Liver (tissue), 9 donors: ENCODE results near the gene SPATC1L. TPM values are rescaled to one million over a fixed set of nuclear protein-coding genes. Genes with fewer than 3 reads are reported as not detected.

Source experiments
- DNase-seq: peaks from one replicate; pipeline ENCODE4 v3.0.0-alpha.2; 2017; ENCODE audit warnings: low spot score
- H3K27ac ChIP-seq, 2 donors: one replicate each; pipeline ENCODE4 v1.7.0; 2013; ENCODE audit warnings: inconsistent platforms in 2 of 2, low read length in 2 of 2, control low read depth in 1 of 2, low read depth in 1 of 2, mild to moderate bottlenecking in 1 of 2
- H3K27me3 ChIP-seq, 4 donors: one replicate each; pipeline versions ENCODE4 v1.6.1 to v1.7.0; 2013; ENCODE audit warnings: low read length in 3 of 4, inconsistent platforms in 1 of 4, mild to moderate bottlenecking in 1 of 4, moderate library complexity in 1 of 4; ENCODE audit not compliant: control insufficient read depth in 4 of 4, insufficient read depth in 4 of 4
- H3K36me3 ChIP-seq, 4 donors: one replicate each; pipeline versions ENCODE4 v1.6.1 to v1.7.0; 2013; ENCODE audit warnings: low read length in 3 of 4, mild to moderate bottlenecking in 3 of 4, low read depth in 1 of 4, moderate library complexity in 1 of 4; ENCODE audit not compliant: control insufficient read depth in 4 of 4, insufficient read depth in 3 of 4
- H3K4me1 ChIP-seq, 4 donors: one replicate each; pipeline versions ENCODE4 v1.6.1 to v1.7.0; 2013; ENCODE audit warnings: low read length in 3 of 4, mild to moderate bottlenecking in 3 of 4, moderate library complexity in 1 of 4; ENCODE audit not compliant: control insufficient read depth in 4 of 4, insufficient read depth in 4 of 4
- H3K4me3 ChIP-seq, 3 donors: one replicate each; pipeline versions ENCODE4 v1.6.1 to v1.7.0; 2013; ENCODE audit warnings: low read length in 3 of 3, control low read depth in 1 of 3, low read depth in 1 of 3, mild to moderate bottlenecking in 1 of 3
- H3K9ac ChIP-seq, 2 donors: one replicate each; pipeline ENCODE4 v1.7.0; 2013; ENCODE audit warnings: low read length in 2 of 2, mild to moderate bottlenecking in 2 of 2, moderate library complexity in 2 of 2, control low read depth in 1 of 2, low read depth in 1 of 2
- H3K9me3 ChIP-seq, 4 donors: one replicate each; pipeline versions ENCODE4 v1.6.1 to v1.7.0; 2013; ENCODE audit warnings: low read length in 3 of 4; ENCODE audit not compliant: control insufficient read depth in 4 of 4
- FOXA1 ChIP-seq: IDR thresholded peaks from 2 replicates; pipeline ENCODE4 v1.6.1; 2016; ENCODE audit warnings: antibody characterized with exemption
- GABPA ChIP-seq, 2 donors: IDR thresholded peaks in 1 of 2; conservative IDR thresholded peaks in 1 of 2; 2 replicates each; pipeline ENCODE4 v1.6.1; 2016; ENCODE audit warnings: antibody characterized with exemption in 2 of 2, mild to moderate bottlenecking in 1 of 2, moderate library complexity in 1 of 2
- HNF4A ChIP-seq, 2 donors: conservative IDR thresholded peaks; 2 replicates each; pipeline ENCODE4 v1.6.1; 2016; ENCODE audit warnings: antibody characterized with exemption in 2 of 2, mild to moderate bottlenecking in 2 of 2
- HNF4G ChIP-seq: IDR thresholded peaks from 2 replicates; pipeline ENCODE4 v1.6.1; 2016; ENCODE audit warnings: antibody characterized with exemption
- NR2F2 ChIP-seq: IDR thresholded peaks from 2 replicates; pipeline ENCODE4 v1.6.1; 2016; ENCODE audit warnings: antibody characterized with exemption
- RXRA ChIP-seq, 2 donors: IDR thresholded peaks; 2 replicates each; pipeline ENCODE4 v1.6.1; 2017 to 2018; ENCODE audit warnings: antibody characterized with exemption in 2 of 2, mild to moderate bottlenecking in 1 of 2
- SP1 ChIP-seq: IDR thresholded peaks from 2 replicates; pipeline ENCODE4 v1.6.1; 2018; ENCODE audit warnings: antibody characterized with exemption, mild to moderate bottlenecking
- TAF1 ChIP-seq: conservative IDR thresholded peaks from 2 replicates; pipeline ENCODE4 v1.6.1; 2016; ENCODE audit warnings: antibody characterized with exemption, mild to moderate bottlenecking
- YY1 ChIP-seq: IDR thresholded peaks from 2 replicates; pipeline ENCODE4 v1.6.1; 2016; ENCODE audit warnings: antibody characterized with exemption, mild to moderate bottlenecking
- WGBS: extraction: QIAGEN DNeasy Blood & Tissue Kit; methylation state at CpG from one replicate; pipeline ENCODE4 v1.1.7; 2013; 5-methylcytosine and 5-hydroxymethylcytosine counted together
- polyA plus RNA-seq, 2 donors: library from polyadenylated mRNA; stranded (reverse) in 1 of 2; unstranded in 1 of 2; fragments of 200-250 nt in 1 of 2; fragments of >200 nt in 1 of 2; fragmentation: Nextera tagmentation in 1 of 2; extraction: Ambion mirVana in 1 of 2; gene quantifications; one replicate each; pipeline versions ENCODE4 v1.2.1 to v1.2.3, GENCODE V29; 2013 to 2015
- total RNA-seq, 2 donors: library from RNA; depleted of rRNA; stranded (reverse); fragments of >200 nt; gene quantifications; one replicate each; pipeline ENCODE4 v1.2.3, GENCODE V29; 2014
- TF ChIP-seq, protein P1 (sequence below): IDR thresholded peaks from 2 replicates; pipeline ENCODE4 v1.6.1; 2016; ENCODE audit warnings: antibody characterized with exemption
- TF ChIP-seq, protein P2 (sequence below): fragments of 150-350 bp; IDR thresholded peaks from 2 replicates; pipeline ENCODE4 v1.5.1; 2017; ENCODE audit warnings: improper control_type of control experiment, low read depth, low read length; ENCODE audit not compliant: missing input control
- TF ChIP-seq, protein P3 (sequence below): IDR thresholded peaks from 2 replicates; pipeline ENCODE4 v1.6.1; 2016; ENCODE audit warnings: antibody characterized with exemption
- TF ChIP-seq, protein P4 (sequence below): IDR thresholded peaks from 2 replicates; pipeline ENCODE4 v1.6.1; 2016; ENCODE audit warnings: antibody characterized with exemption
- TF ChIP-seq, protein P5 (sequence below): IDR thresholded peaks from 2 replicates; pipeline ENCODE4 v1.6.1; 2016; ENCODE audit warnings: antibody characterized with exemption, mild to moderate bottlenecking
- donor health status: healthy.
- donor health status: healthy.
- donor health status: healthy.
- donor health status: healthy.
- donor health status: healthy.

SPATC1L gene
- total and polyA plus RNA-seq, 4 donors, result 0.33 to 3.5 (median 0.79) TPM

DNA sequence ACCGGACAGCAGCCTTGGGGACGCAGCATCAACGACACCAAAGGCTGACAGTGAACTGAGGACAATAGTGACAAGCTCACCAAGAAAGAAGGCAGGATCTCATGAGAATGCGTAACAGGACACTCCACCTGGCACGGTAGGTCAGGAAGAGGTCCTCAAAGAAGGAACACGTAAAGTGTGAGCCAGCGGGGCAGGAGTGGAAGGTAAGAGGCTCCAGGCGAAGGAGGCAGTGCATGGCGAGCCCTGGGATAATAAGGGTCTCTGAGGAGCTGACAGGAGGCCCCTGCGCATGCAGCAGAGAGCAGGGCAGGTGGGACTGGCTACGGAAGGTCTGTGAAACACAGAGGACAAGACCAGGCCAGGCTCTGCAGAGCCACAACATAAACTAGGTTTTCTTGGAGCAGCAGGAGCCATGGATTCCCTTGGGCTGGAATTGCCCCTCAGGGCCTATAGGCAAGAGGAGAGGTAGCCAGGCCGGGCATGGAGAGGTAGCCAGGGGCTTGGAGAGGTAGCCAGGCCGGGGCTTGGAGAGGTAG lies 36.1 kb upstream of the SPATC1L start:
- no peak overlapping the region for H3K27ac ChIP-seq
- H3K36me3 ChIP-seq, result peaks cover 3 to 44% (median 27%) of the 10 kb centered on the region in 4 donors
- WGBS, result 95% methylated on average over 13 of the region's 13 CpGs
- TF ChIP-seq, protein P1, sequence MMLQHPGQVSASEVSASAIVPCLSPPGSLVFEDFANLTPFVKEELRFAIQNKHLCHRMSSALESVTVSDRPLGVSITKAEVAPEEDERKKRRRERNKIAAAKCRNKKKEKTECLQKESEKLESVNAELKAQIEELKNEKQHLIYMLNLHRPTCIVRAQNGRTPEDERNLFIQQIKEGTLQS, result no peak
- TF ChIP-seq YY1, result no peak
- TF ChIP-seq, protein P2, sequence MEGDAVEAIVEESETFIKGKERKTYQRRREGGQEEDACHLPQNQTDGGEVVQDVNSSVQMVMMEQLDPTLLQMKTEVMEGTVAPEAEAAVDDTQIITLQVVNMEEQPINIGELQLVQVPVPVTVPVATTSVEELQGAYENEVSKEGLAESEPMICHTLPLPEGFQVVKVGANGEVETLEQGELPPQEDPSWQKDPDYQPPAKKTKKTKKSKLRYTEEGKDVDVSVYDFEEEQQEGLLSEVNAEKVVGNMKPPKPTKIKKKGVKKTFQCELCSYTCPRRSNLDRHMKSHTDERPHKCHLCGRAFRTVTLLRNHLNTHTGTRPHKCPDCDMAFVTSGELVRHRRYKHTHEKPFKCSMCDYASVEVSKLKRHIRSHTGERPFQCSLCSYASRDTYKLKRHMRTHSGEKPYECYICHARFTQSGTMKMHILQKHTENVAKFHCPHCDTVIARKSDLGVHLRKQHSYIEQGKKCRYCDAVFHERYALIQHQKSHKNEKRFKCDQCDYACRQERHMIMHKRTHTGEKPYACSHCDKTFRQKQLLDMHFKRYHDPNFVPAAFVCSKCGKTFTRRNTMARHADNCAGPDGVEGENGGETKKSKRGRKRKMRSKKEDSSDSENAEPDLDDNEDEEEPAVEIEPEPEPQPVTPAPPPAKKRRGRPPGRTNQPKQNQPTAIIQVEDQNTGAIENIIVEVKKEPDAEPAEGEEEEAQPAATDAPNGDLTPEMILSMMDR, result no peak
- no peak overlapping the region for H3K9ac ChIP-seq
- H3K27me3 ChIP-seq, result no peaks in the 10 kb centered on the region
- no peak overlapping the region for H3K4me3 ChIP-seq
- no peaks in the 10 kb centered on the region for H3K9me3 ChIP-seq
- H3K4me1 ChIP-seq, result peaks cover 0 to 10% (median 4%) of the 10 kb centered on the region in 4 donors
- no peak for DNase-seq

DNA sequence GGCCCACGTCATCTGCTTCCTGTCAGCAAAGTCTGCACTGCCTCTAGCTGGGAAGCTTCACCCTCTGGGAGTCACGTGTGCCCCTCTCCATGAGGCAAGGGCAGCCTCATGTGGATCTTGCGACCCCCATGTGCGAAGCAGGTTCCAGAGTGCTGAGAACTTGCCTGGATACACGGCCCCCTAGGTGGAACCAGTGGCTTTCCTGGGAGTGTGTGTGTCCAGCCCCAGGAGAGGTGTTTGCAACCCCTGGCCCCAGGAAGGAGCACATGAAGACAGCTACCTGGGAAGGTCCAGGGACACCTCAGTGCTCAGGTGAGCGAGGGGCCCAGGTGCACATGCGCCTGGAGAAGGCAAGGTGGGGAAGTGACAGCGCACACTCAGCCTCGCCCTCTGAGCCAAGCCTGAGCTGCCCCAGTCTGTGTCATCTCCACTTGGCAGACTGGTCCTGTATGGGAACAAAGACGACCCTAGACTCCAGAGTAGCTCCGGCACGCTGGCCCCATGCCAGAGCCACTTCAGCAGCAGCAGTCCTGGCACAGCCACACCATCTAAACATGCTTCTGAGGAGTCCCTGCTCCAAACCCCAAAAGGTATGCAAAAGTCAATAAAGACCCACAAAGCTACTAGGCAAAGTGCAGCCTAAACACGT lies 35.5 kb upstream of the SPATC1L start:
- Histone ChIP-seq H3K36me3 (peaks cover 6 to 48% (median 28%) of the 10 kb centered on the region in 4 donors), H3K9me3 (no peaks in the 10 kb centered on the region), H3K27ac (no peak overlapping the region), H3K4me3 (no peak overlapping the region), H3K9ac (no peak overlapping the region), H3K27me3 (no peaks in the 10 kb centered on the region), H3K4me1 (peaks cover 0 to 7% (median 3%) of the 10 kb centered on the region in 4 donors)
- 68% methylated on average over 13 of the region's 13 CpGs for WGBS
- no peak for DNase-seq
- TF ChIP-seq, protein P3, sequence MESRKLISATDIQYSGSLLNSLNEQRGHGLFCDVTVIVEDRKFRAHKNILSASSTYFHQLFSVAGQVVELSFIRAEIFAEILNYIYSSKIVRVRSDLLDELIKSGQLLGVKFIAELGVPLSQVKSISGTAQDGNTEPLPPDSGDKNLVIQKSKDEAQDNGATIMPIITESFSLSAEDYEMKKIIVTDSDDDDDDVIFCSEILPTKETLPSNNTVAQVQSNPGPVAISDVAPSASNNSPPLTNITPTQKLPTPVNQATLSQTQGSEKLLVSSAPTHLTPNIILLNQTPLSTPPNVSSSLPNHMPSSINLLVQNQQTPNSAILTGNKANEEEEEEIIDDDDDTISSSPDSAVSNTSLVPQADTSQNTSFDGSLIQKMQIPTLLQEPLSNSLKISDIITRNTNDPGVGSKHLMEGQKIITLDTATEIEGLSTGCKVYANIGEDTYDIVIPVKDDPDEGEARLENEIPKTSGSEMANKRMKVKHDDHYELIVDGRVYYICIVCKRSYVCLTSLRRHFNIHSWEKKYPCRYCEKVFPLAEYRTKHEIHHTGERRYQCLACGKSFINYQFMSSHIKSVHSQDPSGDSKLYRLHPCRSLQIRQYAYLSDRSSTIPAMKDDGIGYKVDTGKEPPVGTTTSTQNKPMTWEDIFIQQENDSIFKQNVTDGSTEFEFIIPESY, result no peak

DNA sequence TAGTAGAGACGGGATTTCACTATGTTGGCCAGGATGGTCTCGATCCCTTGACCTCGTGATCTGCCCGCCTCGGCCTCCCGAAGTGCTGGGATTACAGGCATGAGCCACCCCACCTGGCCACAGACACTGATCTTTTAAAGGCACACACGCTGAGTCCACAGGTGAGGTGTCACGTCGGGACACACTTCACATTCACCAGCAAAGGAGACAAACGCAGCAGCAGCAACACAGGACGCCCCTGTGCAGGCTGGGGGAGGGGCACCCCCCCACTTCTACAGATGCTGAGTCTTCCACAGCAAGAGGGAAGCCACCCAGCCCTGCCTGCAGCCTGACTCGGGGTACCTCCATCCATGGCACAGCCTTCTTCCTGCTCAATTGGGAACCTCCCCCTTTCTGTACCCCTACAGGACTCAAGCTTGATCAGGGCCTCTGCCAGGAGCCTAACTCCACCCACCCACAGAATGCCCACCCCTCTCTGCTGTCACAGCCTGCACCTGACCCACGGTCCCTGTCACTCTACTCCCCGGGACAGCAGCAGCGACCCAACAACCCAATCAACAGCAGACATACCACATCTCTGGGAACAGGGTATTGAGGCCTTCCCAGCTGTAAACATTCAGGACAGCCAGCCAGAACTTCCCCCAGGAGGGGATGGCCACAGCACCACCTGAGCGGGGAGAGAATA lies 34.8 kb upstream of the SPATC1L start:
- no peak overlapping the region for H3K4me3 ChIP-seq
- no peaks in the 10 kb centered on the region for H3K27me3 ChIP-seq
- WGBS, result 86% methylated on average over 16 of the region's 16 CpGs
- no peak overlapping the region for H3K27ac ChIP-seq
- H3K9ac ChIP-seq, result no peak overlapping the region
- peaks cover 6 to 55% (median 28%) of the 10 kb centered on the region in 4 donors for H3K36me3 ChIP-seq
- peaks cover 0 to 2% (median 0%) of the 10 kb centered on the region in 4 donors for H3K4me1 ChIP-seq
- no peak for DNase-seq
- H3K9me3 ChIP-seq, result no peaks in the 10 kb centered on the region
- TF ChIP-seq, protein P1, result no peak
- TF ChIP-seq RXRA (IDR thresholded peaks at IDR 0.05) (no peak), HNF4A (conservative IDR thresholded peaks at IDR 0.05) (no peak), SP1 (no peak), HNF4G (no peak), TAF1 (no peak), YY1 (no peak), FOXA1 (no peak), GABPA (IDR thresholded peaks at IDR 0.05 in 1 of 2, conservative IDR thresholded peaks at IDR 0.05 in 1 of 2) (no peak), NR2F2 (no peak)
- TF ChIP-seq, protein P4, sequence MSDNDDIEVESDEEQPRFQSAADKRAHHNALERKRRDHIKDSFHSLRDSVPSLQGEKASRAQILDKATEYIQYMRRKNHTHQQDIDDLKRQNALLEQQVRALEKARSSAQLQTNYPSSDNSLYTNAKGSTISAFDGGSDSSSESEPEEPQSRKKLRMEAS, result no peak
- TF ChIP-seq, protein P2, result no peak
- TF ChIP-seq, protein P5, sequence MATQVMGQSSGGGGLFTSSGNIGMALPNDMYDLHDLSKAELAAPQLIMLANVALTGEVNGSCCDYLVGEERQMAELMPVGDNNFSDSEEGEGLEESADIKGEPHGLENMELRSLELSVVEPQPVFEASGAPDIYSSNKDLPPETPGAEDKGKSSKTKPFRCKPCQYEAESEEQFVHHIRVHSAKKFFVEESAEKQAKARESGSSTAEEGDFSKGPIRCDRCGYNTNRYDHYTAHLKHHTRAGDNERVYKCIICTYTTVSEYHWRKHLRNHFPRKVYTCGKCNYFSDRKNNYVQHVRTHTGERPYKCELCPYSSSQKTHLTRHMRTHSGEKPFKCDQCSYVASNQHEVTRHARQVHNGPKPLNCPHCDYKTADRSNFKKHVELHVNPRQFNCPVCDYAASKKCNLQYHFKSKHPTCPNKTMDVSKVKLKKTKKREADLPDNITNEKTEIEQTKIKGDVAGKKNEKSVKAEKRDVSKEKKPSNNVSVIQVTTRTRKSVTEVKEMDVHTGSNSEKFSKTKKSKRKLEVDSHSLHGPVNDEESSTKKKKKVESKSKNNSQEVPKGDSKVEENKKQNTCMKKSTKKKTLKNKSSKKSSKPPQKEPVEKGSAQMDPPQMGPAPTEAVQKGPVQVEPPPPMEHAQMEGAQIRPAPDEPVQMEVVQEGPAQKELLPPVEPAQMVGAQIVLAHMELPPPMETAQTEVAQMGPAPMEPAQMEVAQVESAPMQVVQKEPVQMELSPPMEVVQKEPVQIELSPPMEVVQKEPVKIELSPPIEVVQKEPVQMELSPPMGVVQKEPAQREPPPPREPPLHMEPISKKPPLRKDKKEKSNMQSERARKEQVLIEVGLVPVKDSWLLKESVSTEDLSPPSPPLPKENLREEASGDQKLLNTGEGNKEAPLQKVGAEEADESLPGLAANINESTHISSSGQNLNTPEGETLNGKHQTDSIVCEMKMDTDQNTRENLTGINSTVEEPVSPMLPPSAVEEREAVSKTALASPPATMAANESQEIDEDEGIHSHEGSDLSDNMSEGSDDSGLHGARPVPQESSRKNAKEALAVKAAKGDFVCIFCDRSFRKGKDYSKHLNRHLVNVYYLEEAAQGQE, result no peak
